HepG2 (cell line): ENCODE measurements around the gene BCLAF1. TPM values are rescaled to one million over a fixed set of nuclear protein-coding genes. Genes with fewer than 3 reads are reported as not detected.

ENCODE experiments used
- CBX2 ChIP-seq, 2 experiments: fragments of 200-600 bp in 1 of 2; sonication (generic); formaldehyde crosslinking in 1 of 2; IDR thresholded peaks; 2 replicates each; pipeline versions ENCODE4 v1.7.0 to v1.8.1; 2018 to 2022; ENCODE audit warnings: low read depth in 2 of 2, low read length in 1 of 2, mild to moderate bottlenecking in 1 of 2, missing genetic modification reagents in 1 of 2
- CCDC6 ChIP-seq: sonication (generic); formaldehyde crosslinking; IDR thresholded peaks from 2 replicates; pipeline ENCODE4 v1.8.1; 2022; ENCODE audit warnings: mild to moderate bottlenecking, missing genetic modification reagents, moderate library complexity
- FOSL2 ChIP-seq: sonication (generic); formaldehyde crosslinking; IDR thresholded peaks from 2 replicates; pipeline ENCODE4 v1.4.0; 2020; ENCODE audit warnings: missing genetic modification reagents
- MYC ChIP-seq: sonication (generic); formaldehyde crosslinking; IDR thresholded peaks from 2 replicates; pipeline ENCODE4 v1.9.0; 2021; ENCODE audit warnings: missing genetic modification reagents, borderline replicate concordance
- NBN ChIP-seq: fragments of 450-650 bp; conservative IDR thresholded peaks from 2 replicates; pipeline ENCODE4 v1.6.1; 2017
- PCBP2 ChIP-seq: fragments of 200-400 bp; formaldehyde crosslinking; optimal IDR thresholded peaks from 2 replicates; pipeline ENCODE3; 2018; ENCODE audit warnings: low read length, low read depth; ENCODE audit not compliant: poor library complexity, severe bottlenecking
- PTBP1 ChIP-seq: fragments of 200-400 bp; formaldehyde crosslinking; IDR thresholded peaks from 2 replicates; pipeline ENCODE4 v1.6.1; 2018; ENCODE audit warnings: low read length, low read depth; ENCODE audit not compliant: poor library complexity, severe bottlenecking
- RXRB ChIP-seq: IDR thresholded peaks from 2 replicates; pipeline ENCODE4 v1.6.1; 2016; ENCODE audit warnings: borderline replicate concordance, missing genetic modification reagents, missing compliant biosample characterization
- SATB2 ChIP-seq: sonication (generic); formaldehyde crosslinking; IDR thresholded peaks from 2 replicates; pipeline ENCODE4 v1.5.0; 2020; ENCODE audit warnings: missing genetic modification reagents
- TAF15 ChIP-seq: fragments of 200-400 bp; formaldehyde crosslinking; IDR thresholded peaks from one replicate; pipeline ENCODE4 v1.6.1; 2018; ENCODE audit warnings: mild to moderate bottlenecking, low read depth, low read length; ENCODE audit not compliant: poor library complexity, severe bottlenecking
- ZBTB1 ChIP-seq: sonication (generic); formaldehyde crosslinking; IDR thresholded peaks from 2 replicates; pipeline ENCODE4 v1.4.0; 2020; ENCODE audit warnings: missing genetic modification reagents, borderline replicate concordance
- ZNF724P ChIP-seq: sonication (generic); formaldehyde crosslinking; IDR thresholded peaks from 2 replicates; pipeline ENCODE4 v1.8.0; 2022; ENCODE audit warnings: missing genetic modification reagents, borderline replicate concordance
- polyA plus RNA-seq, 8 experiments: library from polyadenylated mRNA; depleted of rRNA in 3 of 8; stranded (reverse) in 7 of 8; unstranded in 1 of 8; fragments of >200 nt; fragmentation: Illumina TruSeq in 4 of 8; extraction: Trizol in 4 of 8; gene quantifications; 2 replicates each; pipeline versions ENCODE4 v1.2.1 to v1.2.3, GENCODE V29; 2011 to 2016; ENCODE audit warnings: low read depth in 4 of 8, missing spikeins in 1 of 8, mixed read lengths in 1 of 8; ENCODE audit not compliant: insufficient read depth in 1 of 8
- total RNA-seq, 5 experiments: library from RNA; depleted of rRNA; stranded (reverse); fragments of >200 nt; fragmentation: Illumina TruSeq; extraction: Trizol; gene quantifications; 2 replicates each; pipeline ENCODE4 v1.2.3, GENCODE V29; 2016; ENCODE audit warnings: low read depth in 1 of 5
- TF ChIP-seq, protein P1 (sequence below): sonication (generic); formaldehyde crosslinking; IDR thresholded peaks from 2 replicates; pipeline ENCODE4 v1.4.0; 2020; ENCODE audit warnings: missing genetic modification reagents, borderline replicate concordance
- TF ChIP-seq, protein P2 (sequence below): sonication (generic); formaldehyde crosslinking; IDR thresholded peaks from 2 replicates; pipeline ENCODE4 v1.4.0; 2020; ENCODE audit warnings: missing genetic modification reagents; ENCODE audit errors: not compliant biosample characterization
- TF ChIP-seq, protein P3 (sequence below): sonication (generic); formaldehyde crosslinking; IDR thresholded peaks from 2 replicates; pipeline ENCODE4 v1.5.0; 2020; ENCODE audit warnings: missing genetic modification reagents, mild to moderate bottlenecking, borderline replicate concordance
- TF ChIP-seq, protein P4 (sequence below): sonication (generic); formaldehyde crosslinking; IDR thresholded peaks from 2 replicates; pipeline ENCODE4 v1.8.1; 2023; ENCODE audit warnings: mild to moderate bottlenecking, inconsistent platforms, moderate library complexity, missing genetic modification reagents, borderline replicate concordance
- TF ChIP-seq, protein P5 (sequence below): sonication (generic); formaldehyde crosslinking; IDR thresholded peaks from 2 replicates; pipeline ENCODE4 v1.5.1; 2020; ENCODE audit warnings: mild to moderate bottlenecking, missing genetic modification reagents, moderate library complexity

The BCLAF1 gene
- total and polyA plus RNA-seq, 2 of the 13 experiments (the other 11 are each of a cell fraction or from before 2014, with no cell fraction given): 55.3 to 292 TPM

DNA sequence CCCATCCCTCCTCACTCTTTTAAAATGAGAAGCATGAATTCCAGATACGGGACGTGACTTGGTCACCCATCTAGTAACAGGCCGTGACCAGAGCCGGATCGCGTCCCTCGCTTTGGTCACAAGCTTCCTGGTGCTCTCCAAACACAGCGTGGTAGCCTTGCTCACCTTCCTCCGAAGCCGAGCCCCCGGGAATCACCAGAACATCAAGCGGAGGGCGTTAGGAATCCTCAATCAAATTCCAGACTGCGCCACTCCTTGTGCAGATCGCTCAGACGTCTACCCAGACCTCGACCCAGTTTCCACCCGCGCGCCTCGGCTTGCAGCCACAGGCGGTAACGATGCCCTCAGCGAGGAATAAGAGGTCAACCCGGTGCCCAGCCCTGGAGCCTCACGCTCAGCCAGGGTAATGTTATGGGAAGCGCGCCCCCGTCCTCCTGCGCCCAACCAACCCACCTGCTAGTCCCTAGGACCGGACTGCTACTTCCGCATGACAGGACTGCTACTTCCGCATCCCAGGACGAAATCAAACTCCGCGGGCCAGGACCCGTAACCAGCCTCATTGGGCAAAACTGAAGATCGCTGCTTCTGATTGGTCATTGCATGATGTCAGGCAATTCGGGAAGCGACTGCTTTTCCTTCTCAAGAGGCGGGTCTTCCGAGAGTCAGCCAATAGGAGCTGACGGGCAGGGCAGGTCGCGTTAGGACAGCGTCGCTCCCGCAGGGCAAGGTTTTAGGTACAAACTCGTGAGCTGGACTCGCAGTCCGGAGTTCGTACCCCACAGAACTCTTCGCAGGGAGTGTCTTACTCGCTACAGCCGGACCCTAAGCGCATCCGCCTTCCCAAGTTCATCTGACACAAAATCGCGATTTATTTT, 39.6 kb downstream of the BCLAF1 start, which contains the start of gene MTFR2 (continued):
- TF ChIP-seq, protein P1, sequence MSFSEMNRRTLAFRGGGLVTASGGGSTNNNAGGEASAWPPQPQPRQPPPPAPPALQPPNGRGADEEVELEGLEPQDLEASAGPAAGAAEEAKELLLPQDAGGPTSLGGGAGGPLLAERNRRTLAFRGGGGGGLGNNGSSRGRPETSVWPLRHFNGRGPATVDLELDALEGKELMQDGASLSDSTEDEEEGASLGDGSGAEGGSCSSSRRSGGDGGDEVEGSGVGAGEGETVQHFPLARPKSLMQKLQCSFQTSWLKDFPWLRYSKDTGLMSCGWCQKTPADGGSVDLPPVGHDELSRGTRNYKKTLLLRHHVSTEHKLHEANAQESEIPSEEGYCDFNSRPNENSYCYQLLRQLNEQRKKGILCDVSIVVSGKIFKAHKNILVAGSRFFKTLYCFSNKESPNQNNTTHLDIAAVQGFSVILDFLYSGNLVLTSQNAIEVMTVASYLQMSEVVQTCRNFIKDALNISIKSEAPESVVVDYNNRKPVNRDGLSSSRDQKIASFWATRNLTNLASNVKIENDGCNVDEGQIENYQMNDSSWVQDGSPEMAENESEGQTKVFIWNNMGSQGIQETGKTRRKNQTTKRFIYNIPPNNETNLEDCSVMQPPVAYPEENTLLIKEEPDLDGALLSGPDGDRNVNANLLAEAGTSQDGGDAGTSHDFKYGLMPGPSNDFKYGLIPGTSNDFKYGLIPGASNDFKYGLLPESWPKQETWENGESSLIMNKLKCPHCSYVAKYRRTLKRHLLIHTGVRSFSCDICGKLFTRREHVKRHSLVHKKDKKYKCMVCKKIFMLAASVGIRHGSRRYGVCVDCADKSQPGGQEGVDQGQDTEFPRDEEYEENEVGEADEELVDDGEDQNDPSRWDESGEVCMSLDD (CRISPR knock-in tag): no peak
- TF ChIP-seq, protein P2, sequence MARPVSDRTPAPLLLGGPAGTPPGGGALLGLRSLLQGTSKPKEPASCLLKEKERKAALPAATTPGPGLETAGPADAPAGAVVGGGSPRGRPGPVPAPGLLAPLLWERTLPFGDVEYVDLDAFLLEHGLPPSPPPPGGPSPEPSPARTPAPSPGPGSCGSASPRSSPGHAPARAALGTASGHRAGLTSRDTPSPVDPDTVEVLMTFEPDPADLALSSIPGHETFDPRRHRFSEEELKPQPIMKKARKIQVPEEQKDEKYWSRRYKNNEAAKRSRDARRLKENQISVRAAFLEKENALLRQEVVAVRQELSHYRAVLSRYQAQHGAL (CRISPR knock-in tag): peak; percentile 76
- TF ChIP-seq TAF15: no peak
- peak; percentile 47 for TF ChIP-seq FOSL2 (CRISPR knock-in tag)
- no peak for TF ChIP-seq PTBP1
- TF ChIP-seq, protein P3, sequence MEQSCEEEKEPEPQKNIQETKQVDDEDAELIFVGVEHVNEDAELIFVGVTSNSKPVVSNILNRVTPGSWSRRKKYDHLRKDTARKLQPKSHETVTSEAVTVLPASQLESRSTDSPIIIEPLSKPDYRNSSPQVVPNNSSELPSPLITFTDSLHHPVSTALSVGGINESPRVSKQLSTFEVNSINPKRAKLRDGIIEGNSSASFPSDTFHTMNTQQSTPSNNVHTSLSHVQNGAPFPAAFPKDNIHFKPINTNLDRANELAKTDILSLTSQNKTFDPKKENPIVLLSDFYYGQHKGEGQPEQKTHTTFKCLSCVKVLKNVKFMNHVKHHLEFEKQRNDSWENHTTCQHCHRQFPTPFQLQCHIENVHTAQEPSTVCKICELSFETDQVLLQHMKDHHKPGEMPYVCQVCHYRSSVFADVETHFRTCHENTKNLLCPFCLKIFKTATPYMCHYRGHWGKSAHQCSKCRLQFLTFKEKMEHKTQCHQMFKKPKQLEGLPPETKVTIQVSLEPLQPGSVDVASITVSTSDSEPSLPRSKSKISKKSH: peak; percentile 71
- no peak for TF ChIP-seq CBX2 (IDR thresholded peaks at IDR 0.05; ENCODE audit: low read depth, low read length)
- TF ChIP-seq CBX2 (CRISPR knock-in tag; IDR thresholded peaks at IDR 0.05; ENCODE audit: low read depth): no peak
- no peak for TF ChIP-seq ZBTB1 (CRISPR knock-in tag)
- no peak for TF ChIP-seq PCBP2
- TF ChIP-seq CCDC6 (CRISPR knock-in tag): peak; percentile 98
- no peak for TF ChIP-seq NBN
- TF ChIP-seq, protein P4, sequence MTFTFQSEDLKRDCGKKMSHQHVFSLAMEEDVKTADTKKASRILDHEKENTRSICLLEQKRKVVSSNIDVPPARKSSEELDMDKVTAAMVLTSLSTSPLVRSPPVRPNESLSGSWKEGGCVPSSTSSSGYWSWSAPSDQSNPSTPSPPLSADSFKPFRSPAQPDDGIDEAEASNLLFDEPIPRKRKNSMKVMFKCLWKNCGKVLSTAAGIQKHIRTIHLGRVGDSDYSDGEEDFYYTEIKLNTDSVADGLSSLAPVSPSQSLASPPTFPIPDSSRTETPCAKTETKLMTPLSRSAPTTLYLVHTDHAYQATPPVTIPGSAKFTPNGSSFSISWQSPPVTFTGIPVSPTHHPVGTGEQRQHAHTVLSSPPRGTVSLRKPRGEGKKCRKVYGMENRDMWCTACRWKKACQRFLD (CRISPR knock-in tag): no peak
- no peak for TF ChIP-seq SATB2
- peak; percentile 78 for TF ChIP-seq MYC
- TF ChIP-seq, protein P5, sequence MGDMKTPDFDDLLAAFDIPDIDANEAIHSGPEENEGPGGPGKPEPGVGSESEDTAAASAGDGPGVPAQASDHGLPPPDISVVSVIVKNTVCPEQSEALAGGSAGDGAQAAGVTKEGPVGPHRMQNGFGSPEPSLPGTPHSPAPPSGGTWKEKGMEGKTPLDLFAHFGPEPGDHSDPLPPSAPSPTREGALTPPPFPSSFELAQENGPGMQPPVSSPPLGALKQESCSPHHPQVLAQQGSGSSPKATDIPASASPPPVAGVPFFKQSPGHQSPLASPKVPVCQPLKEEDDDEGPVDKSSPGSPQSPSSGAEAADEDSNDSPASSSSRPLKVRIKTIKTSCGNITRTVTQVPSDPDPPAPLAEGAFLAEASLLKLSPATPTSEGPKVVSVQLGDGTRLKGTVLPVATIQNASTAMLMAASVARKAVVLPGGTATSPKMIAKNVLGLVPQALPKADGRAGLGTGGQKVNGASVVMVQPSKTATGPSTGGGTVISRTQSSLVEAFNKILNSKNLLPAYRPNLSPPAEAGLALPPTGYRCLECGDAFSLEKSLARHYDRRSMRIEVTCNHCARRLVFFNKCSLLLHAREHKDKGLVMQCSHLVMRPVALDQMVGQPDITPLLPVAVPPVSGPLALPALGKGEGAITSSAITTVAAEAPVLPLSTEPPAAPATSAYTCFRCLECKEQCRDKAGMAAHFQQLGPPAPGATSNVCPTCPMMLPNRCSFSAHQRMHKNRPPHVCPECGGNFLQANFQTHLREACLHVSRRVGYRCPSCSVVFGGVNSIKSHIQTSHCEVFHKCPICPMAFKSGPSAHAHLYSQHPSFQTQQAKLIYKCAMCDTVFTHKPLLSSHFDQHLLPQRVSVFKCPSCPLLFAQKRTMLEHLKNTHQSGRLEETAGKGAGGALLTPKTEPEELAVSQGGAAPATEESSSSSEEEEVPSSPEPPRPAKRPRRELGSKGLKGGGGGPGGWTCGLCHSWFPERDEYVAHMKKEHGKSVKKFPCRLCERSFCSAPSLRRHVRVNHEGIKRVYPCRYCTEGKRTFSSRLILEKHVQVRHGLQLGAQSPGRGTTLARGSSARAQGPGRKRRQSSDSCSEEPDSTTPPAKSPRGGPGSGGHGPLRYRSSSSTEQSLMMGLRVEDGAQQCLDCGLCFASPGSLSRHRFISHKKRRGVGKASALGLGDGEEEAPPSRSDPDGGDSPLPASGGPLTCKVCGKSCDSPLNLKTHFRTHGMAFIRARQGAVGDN (CRISPR knock-in tag): peak; percentile 87
- TF ChIP-seq ZNF724P: peak; percentile 98
- peak; percentile 97 for TF ChIP-seq RXRB
